Activated T-cell treated with anti-CD3 and anti-CD28 coated beads, Interleukin-2, amount 50 U/mL, for 4 hours (primary cell): ENCODE data around the gene PAM. TPM values are rescaled to one million over a fixed set of nuclear protein-coding genes. Genes with fewer than 3 reads are reported as not detected.

Experiments
- ATAC-seq, 2 donors: fragments of 200-7000 bp; cut with Tn5 transposase; one replicate each; pipeline ENCODE4 v1.10.0; 2021
- DNase-seq: peaks from one replicate; pipeline ENCODE4 v3.0.0-alpha.2; 2020
- H3K27me3 Mint-ChIP-seq: one replicate; pipeline ENCODE4 v1.8.0; 2021; ENCODE audit warnings: low read depth, mixed read lengths
- H3K36me3 Mint-ChIP-seq: one replicate; pipeline ENCODE4 v1.8.0; 2022; ENCODE audit warnings: mixed read lengths; ENCODE audit not compliant: insufficient read depth
- H3K4me1 Mint-ChIP-seq: one replicate; pipeline ENCODE4 v1.8.0; 2021; ENCODE audit warnings: low read depth, mixed read lengths
- H3K4me3 Mint-ChIP-seq: one replicate; pipeline ENCODE4 v1.8.0; 2021; ENCODE audit warnings: mild to moderate bottlenecking, moderate library complexity, mixed read lengths
- H3K9me3 Mint-ChIP-seq: one replicate; pipeline ENCODE4 v1.8.0; 2021; ENCODE audit warnings: mixed read lengths
- total RNA-seq, 3 donors: library from RNA; stranded (reverse); gene quantifications; one replicate each; pipeline ENCODE4 v1.2.1, GENCODE V29; 2021

PAM gene
- total RNA-seq, 3 donors from 2014 or later = 50.9 to 56.2 (median 55.7) TPM

DNA sequence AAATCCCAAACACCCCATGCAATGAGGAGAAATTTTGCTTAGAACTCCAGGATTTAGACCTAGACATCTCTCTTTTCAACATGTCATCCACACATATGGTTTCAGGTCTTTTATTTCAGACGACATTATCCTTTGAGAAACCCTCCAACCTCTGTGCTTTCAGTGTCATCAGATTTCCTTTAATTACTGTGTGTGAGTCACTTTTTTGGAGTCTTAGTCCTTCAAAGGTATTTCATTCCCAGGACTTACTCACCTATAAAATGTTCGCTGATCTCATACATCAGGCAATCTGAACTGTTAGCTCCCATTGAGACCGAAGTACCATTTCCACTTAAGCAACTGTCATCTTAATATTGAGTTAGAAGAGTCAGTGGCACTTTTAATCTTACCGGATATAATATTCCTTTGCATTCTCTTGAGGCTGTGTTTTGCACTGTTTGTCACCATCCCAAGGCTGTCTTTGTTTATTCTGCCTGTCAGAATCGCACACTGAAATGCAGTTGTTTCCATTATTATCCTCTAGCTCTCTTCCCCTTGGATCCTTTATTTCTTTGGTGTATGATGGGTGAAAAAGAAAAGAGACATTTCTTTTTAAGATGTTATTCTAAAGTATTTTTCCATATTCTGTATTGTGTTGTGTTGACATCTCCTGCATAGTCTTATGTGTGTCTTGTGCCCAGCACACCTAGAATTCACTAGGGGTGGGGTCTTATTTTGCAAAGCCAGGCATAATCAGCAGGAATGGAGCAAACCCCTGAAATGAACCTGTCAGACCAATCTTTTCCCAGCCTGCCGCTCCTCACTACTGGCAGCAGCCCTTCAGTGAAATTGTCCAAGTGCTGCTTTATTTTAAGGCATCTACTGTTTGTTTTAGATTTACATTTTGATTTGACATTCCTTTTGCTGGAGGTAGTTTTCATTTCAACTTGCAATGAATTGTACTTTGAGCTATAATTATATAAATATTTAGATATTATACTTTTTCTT, 155.4 kb downstream of the PAM start:
- no peak for ATAC-seq
- peaks cover 5% of the 10 kb centered on the region for H3K4me1 Mint-ChIP-seq
- H3K4me3 Mint-ChIP-seq = no peak overlapping the region

DNA sequence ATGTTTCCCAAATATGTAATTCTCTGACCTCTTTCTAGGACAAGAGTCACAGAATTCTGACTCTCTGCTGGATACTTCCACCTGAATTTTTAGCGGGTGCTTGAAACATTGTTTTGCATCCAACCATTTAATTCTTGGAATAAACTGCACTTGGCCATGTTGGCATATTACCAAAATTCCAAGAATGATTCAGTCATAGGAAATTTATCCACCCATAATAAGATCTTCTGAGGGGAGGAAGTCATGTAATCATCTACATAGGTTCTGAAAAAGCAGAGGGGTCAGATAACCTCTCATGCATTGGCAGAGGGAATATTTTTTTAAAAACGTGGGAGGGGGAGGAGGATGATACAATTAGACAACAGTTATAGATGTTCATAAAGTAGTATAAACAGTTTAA, 156.9 kb downstream of the PAM start:
- no peak for ATAC-seq
- H3K4me3 Mint-ChIP-seq = no peak overlapping the region

More for the DNA sequence above, 155.4 kb downstream of the PAM start:
- Mint-ChIP-seq H3K9me3 (peaks cover 2% of the 10 kb centered on the region), H3K27me3 (no peaks in the 10 kb centered on the region), H3K36me3 (peaks cover 18% of the 10 kb centered on the region)
- no peak for DNase-seq

DNA sequence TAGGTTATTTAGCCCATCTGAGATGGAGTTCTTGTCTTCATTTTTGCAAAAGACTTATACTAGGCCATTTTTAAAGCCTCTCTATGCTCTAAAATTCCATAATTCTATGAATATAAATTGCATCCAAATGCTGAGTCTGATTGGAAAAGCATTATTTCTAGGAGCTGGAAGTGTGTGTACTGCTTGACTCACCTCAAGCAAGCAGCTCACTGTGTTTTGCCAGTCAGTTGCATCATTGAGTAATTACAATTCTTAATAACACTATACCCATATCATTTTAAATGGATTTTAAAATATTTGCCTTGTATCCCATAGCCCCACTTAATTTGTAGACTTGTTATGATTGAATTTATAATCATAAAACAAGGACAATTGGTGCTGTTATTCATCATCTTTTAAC, 161.0 kb downstream of the PAM start:
- DNase-seq (no peak), ATAC-seq (no peak)
- H3K4me1 Mint-ChIP-seq = no peaks in the 10 kb centered on the region
- H3K36me3 Mint-ChIP-seq = peaks cover 14% of the 10 kb centered on the region
- no peaks in the 10 kb centered on the region for H3K9me3 Mint-ChIP-seq
- H3K27me3 Mint-ChIP-seq = no peaks in the 10 kb centered on the region
- no peak overlapping the region for H3K4me3 Mint-ChIP-seq

More for the DNA sequence above, 156.9 kb downstream of the PAM start:
- H3K9me3 Mint-ChIP-seq = no peaks in the 10 kb centered on the region
- peaks cover 10% of the 10 kb centered on the region for H3K36me3 Mint-ChIP-seq
- H3K4me1 Mint-ChIP-seq = peaks cover 5% of the 10 kb centered on the region
- DNase-seq = no peak
- no peaks in the 10 kb centered on the region for H3K27me3 Mint-ChIP-seq

DNA sequence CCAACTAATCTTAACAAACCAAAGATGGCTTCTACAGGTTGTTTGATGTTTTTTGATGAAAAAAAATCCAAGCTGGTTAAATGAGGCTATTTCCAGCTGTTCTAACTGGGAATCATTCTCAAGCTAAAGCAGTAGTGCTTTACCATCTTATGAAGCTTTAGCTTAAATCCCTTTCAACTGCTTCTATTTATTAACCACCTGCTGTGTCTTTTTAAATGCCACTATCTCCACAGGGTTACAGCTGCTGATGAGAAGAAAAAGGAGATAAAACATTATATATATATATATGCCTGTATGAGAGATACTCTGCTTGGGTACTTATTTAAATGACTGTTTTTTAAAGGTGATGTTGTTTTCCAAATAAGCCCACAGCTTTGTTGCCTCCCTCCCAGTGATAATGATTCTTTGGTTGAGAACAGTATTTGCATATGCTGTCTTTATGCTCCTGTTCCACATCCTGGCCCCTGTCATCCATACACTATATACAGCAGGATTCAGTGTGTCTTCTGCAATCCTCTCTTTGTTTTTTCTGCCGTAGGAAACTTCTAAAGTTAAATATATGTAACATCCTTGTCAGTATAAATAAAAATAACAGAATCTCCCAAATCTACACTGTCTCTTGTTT, 164.0 kb downstream of the PAM start:
- H3K36me3 Mint-ChIP-seq = peaks cover 15% of the 10 kb centered on the region
- no peaks in the 10 kb centered on the region for H3K9me3 Mint-ChIP-seq
- H3K4me1 Mint-ChIP-seq = no peaks in the 10 kb centered on the region
- no peak for DNase-seq
- H3K4me3 Mint-ChIP-seq = no peak overlapping the region
- ATAC-seq = no peak
- H3K27me3 Mint-ChIP-seq = no peaks in the 10 kb centered on the region

DNA sequence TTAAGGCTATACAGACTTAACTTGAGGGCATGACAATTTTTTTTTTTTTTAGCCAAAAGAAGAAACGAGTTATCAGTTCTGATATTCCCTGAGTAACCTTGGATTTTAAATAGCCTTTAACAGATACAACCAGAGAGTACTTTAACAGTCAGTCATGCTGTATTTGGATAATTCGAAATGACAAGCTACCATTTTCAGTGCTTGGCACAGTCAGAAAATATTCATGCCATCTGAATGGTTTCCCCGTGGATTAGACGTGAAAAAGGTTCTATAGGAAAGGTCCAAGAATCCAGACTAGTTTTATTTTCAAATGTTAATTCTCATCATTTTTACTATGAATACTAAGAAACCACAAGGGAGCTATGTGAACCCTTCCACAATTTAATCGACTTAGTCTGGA, 165.7 kb downstream of the PAM start:
- no peak overlapping the region for H3K4me3 Mint-ChIP-seq
- ATAC-seq (no peak), DNase-seq (no peak)
- H3K36me3 Mint-ChIP-seq = peaks cover 17% of the 10 kb centered on the region
- no peaks in the 10 kb centered on the region for H3K27me3 Mint-ChIP-seq
- H3K9me3 Mint-ChIP-seq = no peaks in the 10 kb centered on the region
- H3K4me1 Mint-ChIP-seq = no peaks in the 10 kb centered on the region

DNA sequence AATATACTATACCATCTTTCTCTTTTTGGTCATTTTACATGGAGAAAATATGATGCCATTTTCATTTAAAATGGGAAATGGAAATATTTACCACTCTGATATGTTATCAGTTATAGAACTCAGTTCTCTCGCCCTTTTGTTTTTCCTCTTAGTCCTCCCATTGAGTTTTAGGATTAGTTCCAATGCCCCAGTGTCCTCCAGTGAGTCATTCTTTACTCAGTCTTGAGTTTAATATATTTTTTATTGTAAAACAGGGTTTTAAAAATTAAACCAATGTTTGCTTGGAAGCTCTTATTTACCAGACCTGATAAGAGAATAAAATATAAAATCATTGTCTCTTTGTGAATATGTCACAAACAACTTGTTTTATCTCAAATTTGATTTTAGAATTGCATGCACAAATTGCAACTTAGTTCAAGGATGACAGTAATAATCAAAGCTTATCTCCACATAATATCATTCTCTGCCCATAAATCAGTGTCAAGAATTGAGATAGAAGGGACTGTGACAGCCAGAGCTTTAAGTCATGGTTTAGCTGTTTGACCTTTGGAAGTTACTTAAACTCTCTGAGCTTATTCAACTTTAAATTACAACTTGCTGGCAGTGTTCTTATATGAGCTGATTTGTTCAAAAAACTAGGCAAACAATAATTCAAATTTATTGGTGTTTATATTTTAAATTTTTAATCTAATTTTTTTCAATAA, 166.4 kb downstream of the PAM start:
- Mint-ChIP-seq H3K27me3 (no peaks in the 10 kb centered on the region), H3K36me3 (peaks cover 18% of the 10 kb centered on the region), H3K4me1 (no peaks in the 10 kb centered on the region), H3K4me3 (no peak overlapping the region), H3K9me3 (no peaks in the 10 kb centered on the region)
- DNase-seq = no peak
- ATAC-seq = no peak

DNA sequence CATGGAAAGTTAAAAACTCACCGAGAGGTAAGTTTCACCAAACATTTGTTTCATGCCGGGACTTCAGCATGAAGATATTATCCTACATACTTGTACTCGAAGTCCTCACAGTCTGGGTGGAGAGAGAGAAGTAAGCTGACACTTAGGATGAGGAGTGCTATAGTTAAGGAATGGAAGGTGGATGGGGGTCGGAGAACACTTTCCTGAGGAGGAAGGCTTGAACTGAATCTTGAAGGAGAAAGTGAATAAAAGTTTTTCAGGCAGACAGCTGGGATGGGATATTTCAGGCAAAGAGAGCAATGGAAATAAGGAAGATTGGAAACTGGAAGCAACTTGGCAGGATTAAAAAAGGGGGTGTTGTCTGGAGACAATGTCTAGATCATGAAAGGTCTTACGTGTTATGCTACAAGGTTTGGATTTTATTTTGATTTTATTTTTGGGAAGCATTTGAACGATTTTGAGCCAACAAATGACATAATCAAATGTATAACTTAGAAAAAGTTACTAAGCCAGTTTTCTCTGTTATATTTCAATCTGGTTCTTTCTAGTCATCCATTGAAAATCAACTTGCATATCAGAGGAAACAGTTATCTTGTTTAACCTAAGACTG, 167.1 kb downstream of the PAM start:
- Mint-ChIP-seq H3K36me3 (peaks cover 23% of the 10 kb centered on the region), H3K4me1 (no peaks in the 10 kb centered on the region), H3K4me3 (no peak overlapping the region), H3K27me3 (no peaks in the 10 kb centered on the region), H3K9me3 (no peaks in the 10 kb centered on the region)
- ATAC-seq (no peak), DNase-seq (no peak)

DNA sequence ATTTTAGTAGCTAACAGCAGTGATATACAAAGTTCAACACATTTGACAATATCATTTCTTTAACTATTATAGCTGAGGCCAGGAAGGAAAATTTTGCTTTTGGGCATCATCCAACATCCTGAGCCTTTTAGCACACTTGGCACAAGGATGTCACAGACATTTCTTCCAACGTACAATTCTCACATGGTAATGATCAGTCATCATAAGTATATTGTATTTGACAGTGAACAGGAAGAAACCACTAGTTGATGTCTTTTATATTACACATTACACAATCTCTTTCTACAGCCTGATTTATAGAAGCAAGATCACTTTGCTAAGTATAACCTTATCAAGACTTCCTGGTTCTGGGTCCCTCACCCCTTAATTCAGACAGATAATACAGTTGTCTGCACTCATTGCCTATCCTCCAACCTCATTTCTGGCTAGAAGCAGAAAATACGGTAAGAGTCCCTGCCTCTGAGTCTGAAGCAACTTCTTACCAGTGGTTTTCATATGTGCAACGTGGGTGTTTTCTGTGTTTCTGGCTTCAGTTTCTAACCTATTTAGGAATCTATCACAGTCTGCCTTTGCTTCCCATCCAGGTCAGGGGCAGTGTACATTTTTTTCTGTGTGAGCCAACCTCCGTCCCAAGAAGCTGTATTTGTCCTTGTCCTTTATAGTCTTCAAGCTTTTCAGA, 167.8 kb downstream of the PAM start:
- Mint-ChIP-seq H3K4me1 (no peaks in the 10 kb centered on the region), H3K27me3 (no peaks in the 10 kb centered on the region)
- no peak for ATAC-seq

DNA sequence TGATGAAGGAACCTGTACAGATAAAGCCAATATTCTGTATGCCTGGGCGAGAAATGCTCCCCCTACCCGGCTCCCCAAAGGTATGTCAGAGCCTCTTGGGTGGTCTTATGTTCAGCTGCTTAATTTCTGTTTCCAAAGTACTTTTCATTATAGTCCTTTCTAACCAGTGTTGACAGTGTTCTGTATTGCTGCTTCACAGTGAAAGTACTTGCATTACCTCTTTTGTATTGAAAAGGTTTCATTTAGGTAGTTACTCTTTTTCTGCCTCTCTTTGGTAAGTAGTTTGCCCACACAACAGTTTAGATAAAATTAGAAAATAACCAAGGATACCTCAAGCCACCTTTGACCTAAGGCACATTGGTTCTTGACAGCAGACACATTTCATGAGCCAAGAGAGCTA, 169.9 kb downstream of the PAM start:
- no peak overlapping the region for H3K4me3 Mint-ChIP-seq
- no peak for DNase-seq
- ATAC-seq = no peak
- H3K27me3 Mint-ChIP-seq = no peaks in the 10 kb centered on the region
- no peaks in the 10 kb centered on the region for H3K4me1 Mint-ChIP-seq
- peaks cover 23% of the 10 kb centered on the region for H3K36me3 Mint-ChIP-seq
- H3K9me3 Mint-ChIP-seq = no peaks in the 10 kb centered on the region

More for the DNA sequence above, 167.8 kb downstream of the PAM start:
- no peak overlapping the region for H3K4me3 Mint-ChIP-seq
- peaks cover 23% of the 10 kb centered on the region for H3K36me3 Mint-ChIP-seq
- no peaks in the 10 kb centered on the region for H3K9me3 Mint-ChIP-seq
- DNase-seq = no peak

DNA sequence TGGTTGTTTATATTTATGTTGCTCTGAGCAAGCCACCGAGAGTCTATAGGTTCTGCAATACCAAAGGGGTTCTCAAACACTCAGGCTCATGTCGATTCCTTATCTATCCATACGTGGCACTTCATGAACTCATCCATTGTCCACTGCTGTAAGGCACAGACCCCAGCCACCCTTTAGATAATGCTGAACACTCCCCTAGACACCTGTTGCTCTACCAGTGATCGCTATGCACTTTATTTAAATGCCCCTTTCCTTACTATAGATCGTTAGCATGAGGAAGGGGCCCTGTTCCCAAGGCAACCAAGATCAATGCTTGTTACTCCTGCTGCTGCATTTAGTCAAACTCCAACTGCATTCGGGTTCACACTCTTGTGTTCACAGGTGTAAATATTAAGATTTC, 171.9 kb downstream of the PAM start:
- H3K4me1 Mint-ChIP-seq = no peaks in the 10 kb centered on the region
- ATAC-seq (no peak), DNase-seq (no peak)
- H3K27me3 Mint-ChIP-seq = no peaks in the 10 kb centered on the region
- H3K4me3 Mint-ChIP-seq = no peak overlapping the region
- H3K9me3 Mint-ChIP-seq = no peaks in the 10 kb centered on the region
- peaks cover 20% of the 10 kb centered on the region for H3K36me3 Mint-ChIP-seq

DNA sequence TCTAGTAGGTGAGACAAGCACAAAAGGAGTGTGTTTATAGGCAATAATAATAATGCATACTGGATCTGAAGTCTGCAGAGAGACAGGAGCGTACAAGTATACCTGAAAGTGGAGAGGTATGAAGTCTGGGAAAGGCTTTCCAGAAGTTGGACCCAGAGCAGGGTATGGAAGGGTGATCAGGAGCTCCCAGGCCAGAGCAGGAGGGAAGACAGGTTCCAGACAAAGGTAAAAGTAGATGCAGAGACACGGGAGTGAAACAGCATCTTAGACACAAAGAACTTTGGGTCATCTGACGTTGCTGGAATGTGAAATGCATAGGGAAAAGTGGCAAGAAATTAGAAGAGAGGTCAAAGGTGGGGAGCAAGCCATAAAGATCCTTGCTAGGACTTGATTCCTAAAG, 175.1 kb downstream of the PAM start:
- H3K4me3 Mint-ChIP-seq = no peak overlapping the region
- no peaks in the 10 kb centered on the region for H3K27me3 Mint-ChIP-seq
- DNase-seq = no peak
- no peaks in the 10 kb centered on the region for H3K9me3 Mint-ChIP-seq
- peaks cover 20% of the 10 kb centered on the region for H3K36me3 Mint-ChIP-seq
- no peaks in the 10 kb centered on the region for H3K4me1 Mint-ChIP-seq
- ATAC-seq = no peak

DNA sequence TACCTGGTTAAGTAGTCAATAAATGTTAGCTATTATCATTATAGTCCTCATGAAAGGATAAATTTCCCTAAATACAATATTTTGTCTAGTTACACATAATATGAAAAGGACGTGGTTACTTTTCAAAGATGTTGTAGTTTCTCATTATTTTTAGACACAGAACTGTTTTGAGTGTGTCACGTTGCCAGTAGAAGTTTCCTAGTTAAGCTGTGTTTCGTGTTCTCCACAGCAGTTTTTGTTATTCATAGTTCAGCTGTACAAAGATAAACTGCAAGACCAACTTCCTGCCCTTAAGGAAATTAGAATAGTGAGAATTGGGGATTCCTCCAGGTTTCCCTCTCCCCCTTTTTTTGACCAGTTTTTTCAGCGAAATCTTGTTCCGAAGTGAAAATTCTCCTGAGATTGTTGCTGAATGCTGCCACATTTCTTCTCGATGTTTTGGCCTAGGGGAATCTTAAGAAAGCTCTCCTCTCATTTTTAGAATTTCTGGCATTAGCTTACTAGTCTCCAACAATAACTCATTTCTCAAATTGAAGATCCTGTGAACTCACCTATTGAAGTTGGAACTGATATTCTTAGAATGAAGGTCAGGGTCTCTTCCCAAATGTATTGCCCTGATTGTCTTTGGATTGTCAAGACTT, 176.1 kb downstream of the PAM start:
- ATAC-seq = no peak
- peaks cover 15% of the 10 kb centered on the region for H3K36me3 Mint-ChIP-seq
- DNase-seq = no peak
- H3K9me3 Mint-ChIP-seq = no peaks in the 10 kb centered on the region
- no peak overlapping the region for H3K4me3 Mint-ChIP-seq
- H3K4me1 Mint-ChIP-seq = peaks cover 3% of the 10 kb centered on the region
- H3K27me3 Mint-ChIP-seq = no peaks in the 10 kb centered on the region

DNA sequence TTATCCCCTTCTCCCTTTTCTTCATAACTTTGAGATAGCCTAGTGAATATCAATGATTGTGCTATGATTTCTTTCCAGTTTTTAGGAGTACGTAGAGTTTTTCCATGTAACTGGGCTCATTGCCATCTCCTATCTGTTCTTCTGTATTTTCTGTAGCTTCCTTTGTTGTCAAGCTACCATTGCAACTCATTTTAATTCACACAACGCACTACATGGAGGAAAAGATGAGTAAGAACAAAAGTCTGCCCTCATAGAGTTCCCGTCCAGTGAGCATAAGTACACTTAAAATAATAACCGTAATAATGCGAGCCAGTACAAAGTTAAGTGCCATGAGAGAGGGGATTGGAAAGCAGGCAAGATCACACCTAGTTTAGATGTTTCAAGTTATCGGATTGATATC, 177.7 kb downstream of the PAM start:
- DNase-seq (no peak), ATAC-seq (no peak)
- peaks cover 9% of the 10 kb centered on the region for H3K36me3 Mint-ChIP-seq
- no peak overlapping the region for H3K4me3 Mint-ChIP-seq
- H3K27me3 Mint-ChIP-seq = no peaks in the 10 kb centered on the region
- peaks cover 4% of the 10 kb centered on the region for H3K4me1 Mint-ChIP-seq
- no peaks in the 10 kb centered on the region for H3K9me3 Mint-ChIP-seq
